Parathyroid adenoma (tissue), 2 donors: Measurements from ENCODE around the gene GRAMD4.

Source experiments
- H2AFZ ChIP-seq: fragments of 300-600 bp; sonication (generic); one replicate; pipeline ENCODE4 v1.7.0; 2017; ENCODE audit warnings: antibody characterized with exemption, mild to moderate bottlenecking
- H3K27ac ChIP-seq: fragments of 300-600 bp; sonication (generic); one replicate; pipeline ENCODE4 v1.7.0; 2017
- H3K27me3 ChIP-seq: fragments of 300-600 bp; sonication (generic); one replicate; pipeline ENCODE4 v1.7.0; 2017; ENCODE audit warnings: low read length; ENCODE audit not compliant: control insufficient read depth, insufficient read depth
- H3K36me3 ChIP-seq: fragments of 300-600 bp; sonication (generic); one replicate; pipeline ENCODE4 v1.7.0; 2017; ENCODE audit warnings: low read length; ENCODE audit not compliant: control insufficient read depth, insufficient read depth
- H3K4me1 ChIP-seq: fragments of 300-600 bp; sonication (generic); one replicate; pipeline ENCODE4 v1.7.0; 2017; ENCODE audit warnings: control low read depth
- H3K4me2 ChIP-seq: fragments of 300-600 bp; sonication (generic); one replicate; pipeline ENCODE4 v1.7.0; 2017; ENCODE audit warnings: low read length
- H3K4me3 ChIP-seq: fragments of 300-600 bp; sonication (generic); one replicate; pipeline ENCODE4 v1.7.0; 2017; ENCODE audit warnings: low read depth, low read length
- H3K79me2 ChIP-seq: fragments of 300-600 bp; sonication (generic); one replicate; pipeline ENCODE4 v1.7.0; 2017; ENCODE audit warnings: control low read depth
- H3K9ac ChIP-seq: fragments of 300-600 bp; sonication (generic); one replicate; pipeline ENCODE4 v1.7.0; 2017; ENCODE audit warnings: mild to moderate bottlenecking
- H3K9me3 ChIP-seq: fragments of 300-600 bp; sonication (generic); one replicate; pipeline ENCODE4 v1.7.0; 2017; ENCODE audit warnings: low read length; ENCODE audit not compliant: control insufficient read depth
- TF ChIP-seq, protein P1 (sequence below): fragments of 300-600 bp; sonication (generic); IDR thresholded peaks from one replicate; pipeline ENCODE4 v1.7.0; 2017; ENCODE audit warnings: antibody characterized with exemption, mild to moderate bottlenecking
- donor health status: primary hyperparathyroidism.

GRAMD4 gene

DNA sequence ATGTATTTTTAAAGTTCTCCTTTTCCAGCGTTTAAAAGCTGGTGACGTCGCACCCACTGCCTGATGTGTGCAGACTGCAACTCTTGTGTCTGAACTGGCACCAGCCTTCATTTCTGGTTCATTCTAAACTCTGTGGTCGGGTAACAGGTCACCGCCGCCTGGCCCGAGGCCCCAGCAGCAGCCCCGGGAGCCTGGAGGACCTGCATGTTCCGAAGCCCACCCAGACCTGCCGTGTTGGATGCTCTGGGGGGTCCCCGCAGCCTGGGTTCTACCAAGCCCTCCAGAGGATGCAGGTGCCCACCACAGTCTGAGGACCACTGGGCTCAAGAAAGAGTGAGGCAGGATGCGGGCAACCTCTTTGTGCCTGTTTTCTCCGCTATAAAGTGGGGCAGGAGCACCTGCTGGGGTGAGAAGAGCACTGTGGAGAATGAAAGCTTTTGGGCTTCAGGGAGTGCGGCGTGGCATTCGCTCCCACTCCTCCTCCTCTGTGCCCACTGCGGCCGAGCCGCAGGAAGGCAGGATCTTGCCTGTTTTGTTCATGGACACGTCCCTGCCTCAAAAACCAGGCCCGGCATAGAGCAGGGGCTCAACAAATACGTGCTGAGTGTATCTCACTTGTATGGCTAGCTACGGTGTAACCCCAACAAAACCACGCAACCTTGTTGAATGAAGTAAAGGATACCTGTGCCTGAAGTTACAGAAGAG is 77.8 kb downstream of the GRAMD4 start:
- no peaks in the 10 kb centered on the region for H3K4me1 ChIP-seq
- TF ChIP-seq, protein P1, sequence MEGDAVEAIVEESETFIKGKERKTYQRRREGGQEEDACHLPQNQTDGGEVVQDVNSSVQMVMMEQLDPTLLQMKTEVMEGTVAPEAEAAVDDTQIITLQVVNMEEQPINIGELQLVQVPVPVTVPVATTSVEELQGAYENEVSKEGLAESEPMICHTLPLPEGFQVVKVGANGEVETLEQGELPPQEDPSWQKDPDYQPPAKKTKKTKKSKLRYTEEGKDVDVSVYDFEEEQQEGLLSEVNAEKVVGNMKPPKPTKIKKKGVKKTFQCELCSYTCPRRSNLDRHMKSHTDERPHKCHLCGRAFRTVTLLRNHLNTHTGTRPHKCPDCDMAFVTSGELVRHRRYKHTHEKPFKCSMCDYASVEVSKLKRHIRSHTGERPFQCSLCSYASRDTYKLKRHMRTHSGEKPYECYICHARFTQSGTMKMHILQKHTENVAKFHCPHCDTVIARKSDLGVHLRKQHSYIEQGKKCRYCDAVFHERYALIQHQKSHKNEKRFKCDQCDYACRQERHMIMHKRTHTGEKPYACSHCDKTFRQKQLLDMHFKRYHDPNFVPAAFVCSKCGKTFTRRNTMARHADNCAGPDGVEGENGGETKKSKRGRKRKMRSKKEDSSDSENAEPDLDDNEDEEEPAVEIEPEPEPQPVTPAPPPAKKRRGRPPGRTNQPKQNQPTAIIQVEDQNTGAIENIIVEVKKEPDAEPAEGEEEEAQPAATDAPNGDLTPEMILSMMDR: no peak
- no peak overlapping the region for H3K27ac ChIP-seq

DNA sequence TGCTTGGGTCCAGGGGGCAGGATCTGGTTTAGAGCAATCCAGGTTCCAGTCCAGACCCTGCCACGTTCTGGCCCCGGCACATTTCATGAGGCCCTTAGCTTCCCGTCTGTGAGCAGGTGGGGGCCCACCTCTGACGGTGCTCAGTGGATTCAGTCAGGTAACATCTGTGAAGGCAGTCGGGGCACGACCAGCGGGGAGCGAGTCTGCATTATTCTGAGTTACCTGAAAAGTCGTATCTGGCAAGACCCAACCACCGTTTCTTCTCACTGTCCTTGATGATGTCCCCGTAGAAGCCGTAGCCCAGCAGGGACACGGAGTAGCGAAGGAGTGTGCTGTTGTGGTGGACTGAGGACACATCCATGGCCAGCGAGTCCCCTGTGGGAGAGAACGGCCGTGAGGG is 78.9 kb downstream of the GRAMD4 start:
- H2AFZ ChIP-seq: no peak overlapping the region
- no peaks in the 10 kb centered on the region for H3K27me3 ChIP-seq
- H3K4me2 ChIP-seq: no peak overlapping the region
- TF ChIP-seq, protein P1: no peak
- H3K4me1 ChIP-seq: no peaks in the 10 kb centered on the region
- H3K9me3 ChIP-seq: no peaks in the 10 kb centered on the region
- H3K36me3 ChIP-seq: no peaks in the 10 kb centered on the region
- no peak overlapping the region for H3K27ac ChIP-seq
- no peak overlapping the region for H3K4me3 ChIP-seq
- H3K9ac ChIP-seq: no peak overlapping the region
- no peaks in the 10 kb centered on the region for H3K79me2 ChIP-seq

More for the DNA sequence above, 77.8 kb downstream of the GRAMD4 start:
- Histone ChIP-seq H3K4me2 (no peak overlapping the region), H3K36me3 (no peaks in the 10 kb centered on the region), H3K79me2 (no peaks in the 10 kb centered on the region), H3K9me3 (no peaks in the 10 kb centered on the region), H3K27me3 (no peaks in the 10 kb centered on the region), H3K9ac (no peak overlapping the region), H2AFZ (no peak overlapping the region), H3K4me3 (no peak overlapping the region)

DNA sequence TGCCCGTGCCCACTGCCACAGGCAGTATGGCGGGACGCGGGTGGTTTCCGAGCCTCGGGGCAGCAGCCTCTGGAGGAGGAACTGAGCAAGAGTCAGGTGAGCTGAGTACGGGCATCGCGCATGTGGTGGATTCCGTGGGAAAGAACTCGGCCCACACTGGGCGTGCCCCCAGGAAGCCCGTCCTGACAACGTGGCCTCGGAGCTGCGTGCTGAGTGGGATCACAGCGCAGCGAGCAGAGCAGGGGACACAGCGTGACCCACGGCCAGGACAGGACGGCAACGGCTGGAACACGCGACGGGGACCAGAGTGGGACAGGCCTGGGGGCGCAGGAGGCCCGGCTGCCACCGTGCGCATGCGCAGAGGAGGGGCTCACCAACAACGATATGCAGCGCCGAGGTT is 81.1 kb downstream of the GRAMD4 start:
- H3K36me3 ChIP-seq: no peaks in the 10 kb centered on the region
- TF ChIP-seq, protein P1: no peak

DNA sequence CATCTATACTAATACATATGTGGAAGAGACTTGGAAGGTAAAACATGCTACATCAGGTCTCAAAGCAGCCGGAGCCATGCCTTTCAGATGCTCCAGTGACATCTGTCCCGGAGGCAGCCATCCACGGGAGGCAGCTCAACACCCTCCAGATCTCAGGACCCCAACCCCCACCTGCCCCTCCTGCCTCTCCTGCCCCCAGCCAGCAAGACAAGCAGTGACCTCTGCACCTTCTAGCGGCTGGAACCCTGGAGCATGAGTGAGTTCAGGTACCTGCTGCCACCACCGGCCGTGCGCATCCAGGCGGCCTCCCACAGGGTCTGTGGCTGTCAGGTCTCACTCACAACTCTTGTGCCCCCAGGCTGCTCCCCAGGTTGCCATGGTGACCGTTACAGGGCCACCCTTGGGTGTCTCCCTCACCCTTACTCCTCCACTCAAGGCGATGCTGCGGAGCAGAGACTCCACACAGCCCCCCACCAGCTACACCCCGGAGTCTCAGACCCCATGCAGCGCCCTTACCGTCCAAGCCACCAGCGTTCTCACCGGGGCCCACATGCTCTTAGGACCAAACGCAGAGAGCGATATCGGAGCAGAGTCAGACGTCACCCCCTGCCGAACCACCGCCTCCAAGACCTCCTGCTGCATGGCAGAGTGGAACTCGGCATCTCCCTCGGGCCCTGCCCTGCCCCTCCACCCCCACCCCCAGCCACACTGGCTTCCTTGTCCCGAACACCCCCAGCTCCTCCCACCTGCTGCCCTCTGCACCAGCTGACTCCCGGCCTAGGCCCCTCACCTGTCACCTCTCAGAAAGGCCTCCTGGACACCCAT is 83.2 kb downstream of the GRAMD4 start:
- Histone ChIP-seq H3K9me3 (no peaks in the 10 kb centered on the region), H3K4me1 (no peaks in the 10 kb centered on the region), H3K4me3 (no peak overlapping the region), H3K27me3 (no peaks in the 10 kb centered on the region), H3K9ac (no peak overlapping the region), H3K4me2 (no peak overlapping the region), H2AFZ (no peak overlapping the region), H3K36me3 (no peaks in the 10 kb centered on the region), H3K79me2 (no peaks in the 10 kb centered on the region), H3K27ac (no peak overlapping the region)
- TF ChIP-seq, protein P1: no peak

More for the DNA sequence above, 81.1 kb downstream of the GRAMD4 start:
- Histone ChIP-seq H3K9me3 (no peaks in the 10 kb centered on the region), H3K27me3 (no peaks in the 10 kb centered on the region), H3K79me2 (no peaks in the 10 kb centered on the region), H3K9ac (no peak overlapping the region), H3K4me3 (no peak overlapping the region), H3K4me1 (no peaks in the 10 kb centered on the region), H2AFZ (no peak overlapping the region), H3K4me2 (no peak overlapping the region), H3K27ac (no peak overlapping the region)
